HG03175 (cell line): Measurements from ENCODE around the gene NXN.

ENCODE experiments used
- ATAC-seq: cut with Tn5 transposase; IDR thresholded peaks from one replicate; pipeline ENCODE4 v1.9.1; 2021; ENCODE audit warnings: mild to moderate bottlenecking, moderate library complexity; ENCODE audit not compliant: unreplicated experiment

Gene NXN

DNA sequence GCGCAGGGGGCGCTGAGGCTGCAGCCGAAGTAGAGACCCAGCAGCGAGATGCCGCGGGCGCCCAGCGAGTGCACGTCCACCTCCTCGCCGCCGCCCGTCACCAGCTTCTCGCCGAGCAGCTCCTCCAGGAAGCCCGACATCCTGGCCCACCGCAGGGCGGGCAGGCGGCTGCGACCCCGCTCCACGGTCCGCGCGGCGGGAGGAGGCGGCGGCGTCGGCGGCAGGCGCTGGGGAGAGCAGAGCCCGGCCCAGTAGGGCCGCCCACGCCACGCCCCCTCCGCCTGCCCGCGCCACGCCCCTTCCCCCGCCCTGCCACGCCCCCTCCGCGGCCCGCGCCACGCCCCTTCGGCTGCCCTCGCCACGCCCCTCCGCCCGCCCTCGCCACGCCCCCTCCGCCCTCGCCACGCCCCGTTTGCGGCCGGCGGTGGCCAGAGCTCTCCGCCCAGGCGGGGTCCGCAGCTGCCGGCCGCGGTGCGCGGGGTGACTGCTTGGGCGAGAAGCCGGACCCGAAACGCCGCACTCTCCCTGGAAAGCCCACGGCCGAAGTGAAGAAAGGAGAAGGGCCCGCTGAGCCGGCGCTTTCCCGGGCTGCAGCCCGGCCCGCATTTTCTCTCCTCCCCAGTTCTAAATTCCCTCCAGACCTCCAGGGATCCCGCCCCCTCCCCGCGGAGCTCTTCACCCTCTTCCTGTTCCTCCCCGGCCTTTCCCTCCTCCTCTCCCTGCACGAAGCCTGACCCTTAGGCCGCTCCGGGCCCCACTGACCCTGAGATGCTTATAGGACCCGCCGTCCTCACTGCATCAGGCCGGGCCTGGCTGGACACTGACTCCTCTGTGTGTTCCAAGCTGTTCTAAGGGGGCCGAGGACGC is at the start of gene NXN:
TSS of gene NXN (minus strand) at position 238 of the 867 bp plus-strand sequence.
- ATAC-seq: peak; percentile 74

- ATAC-seq: no peak
Measured at GRCh38 chr17:1027044-1027443, 47.5 kb upstream of the NXN start.

DNA sequence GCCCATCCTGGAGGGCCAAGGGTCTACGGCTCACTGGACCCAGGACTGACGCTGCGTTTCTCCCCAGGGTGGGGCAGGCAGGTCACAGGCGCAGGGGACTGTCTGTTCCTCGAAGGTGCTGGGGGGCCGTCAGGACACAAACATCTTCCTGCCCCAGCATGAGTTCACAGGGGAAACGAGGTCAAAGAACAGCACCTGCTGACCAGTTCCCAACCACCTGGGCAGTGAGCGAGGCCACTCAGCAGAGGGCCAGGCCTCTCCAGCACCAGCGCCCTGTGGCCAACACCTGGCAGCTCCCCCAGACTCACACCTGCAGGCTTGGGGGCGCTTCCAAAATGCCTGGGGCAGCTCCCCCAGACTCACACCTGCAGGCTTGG is 47.0 kb upstream of the NXN start:
- ATAC-seq: no peak

DNA sequence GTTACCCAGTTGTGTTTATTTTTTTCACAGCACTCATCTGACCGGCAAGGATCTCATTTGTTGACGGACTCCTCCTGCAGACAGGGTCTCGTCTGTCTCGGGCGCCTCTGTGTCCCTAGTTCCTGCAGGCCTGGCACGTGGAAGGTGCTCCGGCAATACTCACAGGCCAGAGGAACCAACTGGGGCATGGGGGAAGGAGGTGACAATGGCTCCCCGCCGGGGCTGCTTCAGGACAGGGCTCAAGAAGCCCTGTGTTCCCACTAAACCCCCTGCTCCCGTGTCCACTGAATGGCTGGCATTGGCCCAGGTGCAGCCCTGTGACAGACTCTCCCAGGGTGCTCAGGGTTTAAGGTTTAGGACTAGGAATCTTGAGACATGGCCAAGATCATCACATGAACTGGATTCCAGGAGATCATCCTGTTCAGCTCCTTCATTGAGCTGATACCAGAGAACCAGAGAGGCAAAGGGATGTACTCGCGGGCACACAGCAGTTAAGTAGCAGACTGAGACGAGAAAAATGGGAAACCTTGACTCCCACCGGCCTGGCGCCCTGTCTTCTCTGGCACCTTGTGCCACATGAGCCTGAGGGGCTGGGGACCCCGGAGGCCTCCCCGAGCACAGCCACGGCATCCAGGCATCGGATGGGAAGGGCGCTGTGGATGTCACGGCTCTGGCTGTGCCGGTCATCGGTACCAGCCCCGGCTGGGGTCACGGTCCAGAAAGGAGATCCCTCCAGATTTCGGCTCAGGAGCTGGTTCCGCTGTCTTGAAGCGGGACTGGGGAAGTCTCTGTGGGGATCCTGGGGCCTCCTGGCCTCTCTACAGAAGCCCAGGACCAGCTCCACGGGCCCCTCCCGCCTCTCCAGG is 46.4 kb upstream of the NXN start:
- ATAC-seq: no peak

- no peak for ATAC-seq
Measured at GRCh38 chr17:1024076-1024475, 44.5 kb upstream of the NXN start.

- no peak for ATAC-seq
Measured at GRCh38 chr17:1022278-1023024, 42.9 kb upstream of the NXN start.

GRCh38 chr17:1021147-1021546 is 41.6 kb upstream of the NXN start:
- ATAC-seq: no peak

DNA sequence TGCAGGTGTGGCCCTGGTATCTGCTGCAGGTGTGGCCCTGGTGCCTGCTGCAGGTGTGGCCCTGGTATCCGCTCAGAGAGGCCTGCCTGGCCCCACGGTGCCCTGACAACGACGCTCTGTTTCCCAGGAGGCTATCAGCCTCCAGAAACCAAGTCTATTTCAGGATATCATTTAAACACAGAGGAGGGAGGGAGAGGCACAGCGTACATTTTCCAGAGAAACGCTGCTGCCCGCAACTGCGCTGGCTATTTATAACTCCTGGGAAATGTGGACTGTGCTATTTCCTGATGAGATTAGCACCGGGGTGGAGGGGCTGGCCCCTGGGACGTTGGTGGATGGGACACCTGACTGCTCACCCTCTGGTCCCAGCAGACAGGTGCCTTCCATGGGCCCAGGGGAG is 39.9 kb upstream of the NXN start:
- no peak for ATAC-seq

DNA sequence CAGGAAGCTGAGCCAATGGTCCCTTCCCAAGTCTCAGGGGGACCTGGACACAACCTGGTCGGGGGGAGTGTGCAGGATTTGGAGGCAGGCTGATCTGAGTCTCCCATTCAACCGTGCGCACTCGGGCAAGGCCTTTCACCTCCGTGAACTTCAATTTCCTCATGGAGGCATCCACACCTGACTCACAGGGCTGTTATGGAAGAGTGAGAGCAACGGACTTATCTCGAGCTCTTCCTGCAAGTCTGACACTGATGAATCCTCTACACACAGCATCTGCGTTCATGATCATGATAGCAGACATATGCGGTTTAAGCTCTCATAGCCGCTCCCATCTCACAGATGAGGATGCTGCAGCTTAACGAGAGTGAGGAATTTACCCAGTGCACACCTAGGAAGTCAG is 39.0 kb upstream of the NXN start:
- no peak for ATAC-seq

GRCh38 chr17:1013729-1014090 is 34.1 kb upstream of the NXN start:
- no peak for ATAC-seq

DNA sequence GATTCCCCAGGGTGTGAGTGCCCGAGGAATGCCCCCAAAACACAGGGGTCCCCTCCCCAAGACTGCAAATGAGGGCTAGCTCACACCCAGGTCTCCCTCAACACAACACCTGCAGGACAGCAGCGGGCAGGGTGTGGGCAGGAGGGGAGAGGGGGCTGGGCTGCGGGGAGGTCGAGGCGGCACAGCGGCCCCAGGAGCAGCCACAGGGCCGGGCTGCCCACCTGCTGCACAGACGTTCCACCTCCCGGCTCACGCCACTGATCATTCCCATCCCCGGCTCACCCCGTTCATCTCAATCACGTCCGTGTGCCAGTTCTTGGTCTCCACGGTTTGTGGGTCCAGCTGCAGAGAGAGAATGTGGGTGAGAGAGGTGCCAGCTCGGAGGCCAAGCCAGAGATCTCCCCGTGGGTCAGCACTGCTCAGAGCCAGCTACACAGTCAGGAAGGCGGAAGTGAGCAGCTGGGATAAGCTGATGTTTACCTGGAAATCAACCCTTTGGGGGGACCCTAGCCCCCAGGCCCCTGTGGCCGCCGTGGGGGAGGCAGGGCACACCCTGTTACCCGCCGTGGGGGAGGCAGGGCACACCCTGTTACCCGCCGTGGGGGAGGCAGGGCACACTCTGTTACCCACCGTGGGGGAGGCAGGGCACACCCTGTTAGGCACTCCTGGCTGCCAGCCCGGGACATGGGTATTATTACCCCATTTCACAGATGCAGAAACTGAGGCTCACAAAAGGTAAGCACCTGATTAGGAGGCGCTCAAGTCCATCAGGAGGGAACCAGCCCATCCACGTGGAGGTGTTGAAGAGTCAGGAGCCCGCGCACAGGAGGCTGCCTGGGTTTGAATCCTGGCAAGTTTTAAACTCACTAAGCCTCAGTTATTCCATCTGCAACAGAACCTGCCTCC is 33.5 kb upstream of the NXN start:
- ATAC-seq: no peak

- ATAC-seq: no peak
Measured at GRCh38 chr17:1011760-1012735, 32.5 kb upstream of the NXN start.

DNA sequence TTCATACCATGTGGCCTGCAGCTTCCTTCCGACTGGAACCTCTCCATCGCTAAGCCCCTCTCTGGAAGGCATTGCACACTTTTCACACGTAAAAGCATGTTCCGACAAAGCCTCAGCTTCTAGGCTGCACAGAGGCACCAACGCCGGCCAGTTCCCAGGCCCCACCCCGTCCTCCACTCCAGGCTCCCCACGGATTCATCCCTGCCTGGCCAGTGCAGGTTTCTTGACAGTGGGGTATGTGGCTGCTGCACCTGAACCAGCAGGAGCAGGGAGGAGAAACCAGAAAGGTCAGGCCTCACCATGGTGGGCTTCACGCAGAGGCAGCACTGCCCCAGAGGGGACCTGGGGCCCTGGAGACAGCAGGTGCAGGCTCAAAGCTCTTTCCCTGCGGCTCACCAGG is 31.6 kb upstream of the NXN start:
- ATAC-seq: no peak

- ATAC-seq: no peak
Measured at GRCh38 chr17:1010586-1010985, 31.0 kb upstream of the NXN start.

DNA sequence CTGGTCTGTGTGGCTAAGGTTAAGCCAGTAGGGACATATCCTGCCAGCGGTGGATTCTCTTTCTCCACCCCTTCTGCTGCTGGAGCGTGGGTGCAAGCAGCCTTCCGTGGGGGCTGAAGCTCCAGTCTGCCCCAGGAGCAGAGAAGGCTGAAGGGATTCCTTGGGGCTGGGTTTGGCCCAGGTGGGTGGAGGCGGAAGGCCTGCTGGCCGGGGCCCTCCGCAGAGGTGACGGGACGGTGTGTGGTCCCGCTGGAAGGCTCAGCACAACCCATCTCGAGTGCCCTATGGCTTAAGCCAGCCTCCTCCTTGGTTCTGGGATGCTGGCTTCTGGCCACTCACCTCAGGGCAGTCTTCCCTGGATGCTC is 30.5 kb upstream of the NXN start:
- ATAC-seq: no peak

DNA sequence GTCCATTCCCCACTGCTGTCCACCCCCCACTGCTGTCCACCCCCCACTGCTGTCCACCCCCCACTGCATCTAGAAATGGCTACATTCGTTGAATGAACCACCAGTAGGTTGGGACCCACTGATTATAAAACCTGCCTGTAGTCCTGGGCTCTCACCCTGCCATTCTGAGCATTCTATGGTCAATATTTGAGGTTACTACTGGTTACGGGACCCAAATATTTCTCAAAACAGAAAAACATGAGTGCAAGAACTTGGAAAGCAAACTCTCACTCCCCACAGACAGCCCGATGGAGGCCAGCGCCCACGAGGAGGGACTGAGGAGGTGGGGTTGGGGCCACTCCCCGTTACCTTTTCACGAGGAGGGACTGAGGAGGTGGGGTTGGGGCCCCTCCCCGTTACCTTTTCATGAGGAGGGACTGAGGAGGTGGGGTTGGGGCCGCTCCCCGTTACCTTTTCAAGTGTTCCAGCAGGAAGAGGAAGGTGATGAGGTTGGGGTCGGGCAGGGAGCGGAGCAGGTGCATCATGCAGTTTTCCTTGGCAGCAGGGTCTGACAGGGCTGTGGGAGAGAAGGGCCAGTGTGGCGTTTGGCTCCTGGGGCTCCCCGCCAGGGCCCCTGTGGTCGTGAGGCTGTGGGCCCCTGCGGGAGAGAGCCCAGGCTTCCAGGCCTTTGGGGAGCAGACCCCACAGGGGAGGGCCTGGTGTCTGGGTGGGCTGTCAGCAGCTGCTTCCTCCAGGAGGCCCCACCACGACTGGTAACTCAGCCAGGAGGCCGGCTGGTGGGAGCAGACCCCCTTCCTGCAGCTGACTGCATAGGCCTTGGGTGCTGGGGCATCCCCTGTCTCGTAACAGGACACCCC is 29.9 kb upstream of the NXN start:
- ATAC-seq: no peak

GRCh38 chr17:1008008-1008761 is 28.6 kb upstream of the NXN start:
- ATAC-seq: no peak
